ENCODE results near the gene SPATA3. TPM values are rescaled to one million over a fixed set of nuclear protein-coding genes. Genes with fewer than 3 reads are reported as not detected.

The SPATA3 gene
- total RNA-seq, 2 donors from 2014 or later, result not detected

GRCh38 chr2:231052494-231053451 is 56.9 kb downstream of the SPATA3 start:
- Histone ChIP-seq H3K4me1 (ENCODE audit: control insufficient read depth, insufficient read depth, low read length) (peaks cover 13% of the 10 kb centered on the region), H3K9ac (ENCODE audit: extremely low read depth, low read length, poor library complexity, severe bottlenecking) (no peak overlapping the region), H3K36me3 (ENCODE audit: control insufficient read depth, insufficient read depth, low read length) (no peaks in the 10 kb centered on the region), H3K27ac (ENCODE audit: low read depth, low read length) (no peak overlapping the region), H3K4me3 (ENCODE audit: low read length) (peak overlapping the region; percentile 78), H3K9me3 (ENCODE audit: control insufficient read depth, low read length) (no peaks in the 10 kb centered on the region), H3K27me3 (ENCODE audit: control insufficient read depth, insufficient read depth, low read length, poor library complexity, severe bottlenecking) (peaks cover 22% of the 10 kb centered on the region)
- DNase-seq, result peak; percentile 94
- peaks cover 49% of the 10 kb centered on the region for H3K27me3 Mint-ChIP-seq (ENCODE audit: insufficient read depth)
- WGBS, 2 experiments (ENCODE audit: insufficient coverage in 1 of 2, insufficient read length in 1 of 2), result 20 to 28% methylated on average over 37 to 62 of the region's 62 CpGs
- H3K27ac Mint-ChIP-seq, result no peak overlapping the region
- no peaks in the 10 kb centered on the region for H3K9me3 Mint-ChIP-seq
- TF ChIP-seq, protein P1, sequence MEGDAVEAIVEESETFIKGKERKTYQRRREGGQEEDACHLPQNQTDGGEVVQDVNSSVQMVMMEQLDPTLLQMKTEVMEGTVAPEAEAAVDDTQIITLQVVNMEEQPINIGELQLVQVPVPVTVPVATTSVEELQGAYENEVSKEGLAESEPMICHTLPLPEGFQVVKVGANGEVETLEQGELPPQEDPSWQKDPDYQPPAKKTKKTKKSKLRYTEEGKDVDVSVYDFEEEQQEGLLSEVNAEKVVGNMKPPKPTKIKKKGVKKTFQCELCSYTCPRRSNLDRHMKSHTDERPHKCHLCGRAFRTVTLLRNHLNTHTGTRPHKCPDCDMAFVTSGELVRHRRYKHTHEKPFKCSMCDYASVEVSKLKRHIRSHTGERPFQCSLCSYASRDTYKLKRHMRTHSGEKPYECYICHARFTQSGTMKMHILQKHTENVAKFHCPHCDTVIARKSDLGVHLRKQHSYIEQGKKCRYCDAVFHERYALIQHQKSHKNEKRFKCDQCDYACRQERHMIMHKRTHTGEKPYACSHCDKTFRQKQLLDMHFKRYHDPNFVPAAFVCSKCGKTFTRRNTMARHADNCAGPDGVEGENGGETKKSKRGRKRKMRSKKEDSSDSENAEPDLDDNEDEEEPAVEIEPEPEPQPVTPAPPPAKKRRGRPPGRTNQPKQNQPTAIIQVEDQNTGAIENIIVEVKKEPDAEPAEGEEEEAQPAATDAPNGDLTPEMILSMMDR (conservative IDR thresholded peaks at IDR 0.05), result peak; percentile 98
- H3K36me3 Mint-ChIP-seq (ENCODE audit: low read depth), result no peaks in the 10 kb centered on the region
- peaks cover 14% of the 10 kb centered on the region for H3K4me1 Mint-ChIP-seq
- H3K4me3 Mint-ChIP-seq, result peak overlapping the region; percentile 63

DNA sequence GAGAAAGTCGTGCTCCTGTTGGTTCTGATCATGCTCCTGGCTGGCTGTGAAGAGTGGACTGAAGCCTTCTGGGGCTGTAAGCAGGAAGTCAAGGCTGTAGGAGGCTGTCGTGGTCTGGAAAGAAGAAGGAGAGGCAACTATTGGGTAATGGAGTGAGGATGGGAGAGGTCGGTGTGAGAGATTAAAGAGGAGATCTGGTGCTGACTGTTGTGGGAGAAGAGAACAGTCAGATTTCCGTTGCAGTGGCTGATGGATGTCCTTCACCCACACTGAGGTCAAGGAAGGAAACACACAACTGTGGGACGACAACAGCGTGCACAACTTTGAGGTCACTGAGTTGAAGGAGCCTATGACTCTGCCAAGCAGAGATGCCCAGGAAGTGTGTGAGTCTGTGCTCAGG is 57.9 kb downstream of the SPATA3 start:
- Mint-ChIP-seq H3K36me3 (ENCODE audit: low read depth) (no peaks in the 10 kb centered on the region), H3K27ac (no peak overlapping the region), H3K4me3 (no peak overlapping the region), H3K4me1 (peaks cover 25% of the 10 kb centered on the region), H3K27me3 (ENCODE audit: insufficient read depth) (peaks cover 45% of the 10 kb centered on the region), H3K9me3 (no peaks in the 10 kb centered on the region)
- H3K27ac ChIP-seq (ENCODE audit: low read depth, low read length), result no peak overlapping the region
- TF ChIP-seq, protein P1 (conservative IDR thresholded peaks at IDR 0.05), result no peak
- H3K27me3 ChIP-seq (ENCODE audit: control insufficient read depth, insufficient read depth, low read length, poor library complexity, severe bottlenecking), result peaks cover 22% of the 10 kb centered on the region
- peaks cover 13% of the 10 kb centered on the region for H3K4me1 ChIP-seq (ENCODE audit: control insufficient read depth, insufficient read depth, low read length)
- DNase-seq, result no peak
- H3K9me3 ChIP-seq (ENCODE audit: control insufficient read depth, low read length), result no peaks in the 10 kb centered on the region
- 85 to 89% methylated on average over 3 to 6 of the region's 6 CpGs for WGBS, 2 experiments (ENCODE audit: insufficient coverage in 1 of 2, insufficient read length in 1 of 2)
- no peak overlapping the region for H3K9ac ChIP-seq (ENCODE audit: extremely low read depth, low read length, poor library complexity, severe bottlenecking)
- peaks cover 3% of the 10 kb centered on the region for H3K36me3 ChIP-seq (ENCODE audit: control insufficient read depth, insufficient read depth, low read length)
- H3K4me3 ChIP-seq (ENCODE audit: low read length), result no peak overlapping the region

GRCh38 chr2:231056453-231057416 is 60.8 kb downstream of the SPATA3 start, which contains the start of gene PSMD1:
Gene PSMD1, plus strand, starts transcription at chr2:231056867. Its CDS starts 159 bp downstream, at chr2:231057026.
- Histone ChIP-seq H3K4me1 (ENCODE audit: control insufficient read depth, insufficient read depth, low read length) (no peaks in the 10 kb centered on the region), H3K36me3 (ENCODE audit: control insufficient read depth, insufficient read depth, low read length) (peaks cover 27% of the 10 kb centered on the region), H3K4me3 (ENCODE audit: low read length) (peak within 1 kb of the TSS; percentile 94), H3K9me3 (ENCODE audit: control insufficient read depth, low read length) (no peaks in the 10 kb centered on the region), H3K27ac (ENCODE audit: low read depth, low read length) (peak within 1 kb of the TSS; percentile 99), H3K9ac (ENCODE audit: extremely low read depth, low read length, poor library complexity, severe bottlenecking) (peak within 1 kb of the TSS; percentile 97), H3K27me3 (ENCODE audit: control insufficient read depth, insufficient read depth, low read length, poor library complexity, severe bottlenecking) (peaks cover 12% of the 10 kb centered on the region)
- Mint-ChIP-seq H3K27ac (peak within 1 kb of the TSS; percentile 100), H3K9me3 (no peaks in the 10 kb centered on the region), H3K4me1 (peaks cover 21% of the 10 kb centered on the region), H3K4me3 (peak within 1 kb of the TSS; percentile 82), H3K27me3 (ENCODE audit: insufficient read depth) (peaks cover 28% of the 10 kb centered on the region), H3K36me3 (ENCODE audit: low read depth) (peaks cover 7% of the 10 kb centered on the region)
- DNase-seq, result peak; percentile 97
- 0 to 1% methylated on average over 46 to 73 of the region's 73 CpGs for WGBS, 2 experiments (ENCODE audit: insufficient coverage in 1 of 2, insufficient read length in 1 of 2)
- TF ChIP-seq, protein P1 (conservative IDR thresholded peaks at IDR 0.05), result peak; percentile 94

Measured in endodermal cell (in vitro differentiated cells).